ENCODE measurements around the gene KIF21A.

Gene KIF21A

GRCh38 chr12:39277416-39277815 lies 165.5 kb downstream of the KIF21A start:
- TF ChIP-seq, protein P1, sequence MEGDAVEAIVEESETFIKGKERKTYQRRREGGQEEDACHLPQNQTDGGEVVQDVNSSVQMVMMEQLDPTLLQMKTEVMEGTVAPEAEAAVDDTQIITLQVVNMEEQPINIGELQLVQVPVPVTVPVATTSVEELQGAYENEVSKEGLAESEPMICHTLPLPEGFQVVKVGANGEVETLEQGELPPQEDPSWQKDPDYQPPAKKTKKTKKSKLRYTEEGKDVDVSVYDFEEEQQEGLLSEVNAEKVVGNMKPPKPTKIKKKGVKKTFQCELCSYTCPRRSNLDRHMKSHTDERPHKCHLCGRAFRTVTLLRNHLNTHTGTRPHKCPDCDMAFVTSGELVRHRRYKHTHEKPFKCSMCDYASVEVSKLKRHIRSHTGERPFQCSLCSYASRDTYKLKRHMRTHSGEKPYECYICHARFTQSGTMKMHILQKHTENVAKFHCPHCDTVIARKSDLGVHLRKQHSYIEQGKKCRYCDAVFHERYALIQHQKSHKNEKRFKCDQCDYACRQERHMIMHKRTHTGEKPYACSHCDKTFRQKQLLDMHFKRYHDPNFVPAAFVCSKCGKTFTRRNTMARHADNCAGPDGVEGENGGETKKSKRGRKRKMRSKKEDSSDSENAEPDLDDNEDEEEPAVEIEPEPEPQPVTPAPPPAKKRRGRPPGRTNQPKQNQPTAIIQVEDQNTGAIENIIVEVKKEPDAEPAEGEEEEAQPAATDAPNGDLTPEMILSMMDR (IDR thresholded peaks at IDR 0.05; ENCODE audit: insufficient read depth, low read length, missing control alignments) = no peak
- POLR2A ChIA-PET = no interaction called here

GRCh38 chr12:39275846-39276245 lies 167.1 kb downstream of the KIF21A start:
- CTCF ChIA-PET = interaction anchor here (1.9 kb wide), 1 partner anchor 948 kb away, joined by 8 read pairs; no protein-coding TSS in a partner anchor
- DNase-seq (ENCODE audit: low read depth, low spot score) = no peak
- H3K4me3 ChIP-seq (ENCODE audit: low read depth, low read length) = no peak overlapping the region
- POLR2A ChIA-PET = no interaction called here
- TF ChIP-seq, protein P1 (IDR thresholded peaks at IDR 0.05; ENCODE audit: insufficient read depth, low read length, missing control alignments) = no peak

More at GRCh38 chr12:39277416-39277815, 165.5 kb downstream of the KIF21A start:
- CTCF ChIA-PET = interaction anchor here (1.9 kb wide), 1 partner anchor 949 kb away, joined by 8 read pairs; no protein-coding TSS in a partner anchor
- DNase-seq (ENCODE audit: low read depth, low spot score) = no peak
- H3K4me3 ChIP-seq (ENCODE audit: low read depth, low read length) = no peak overlapping the region

DNA sequence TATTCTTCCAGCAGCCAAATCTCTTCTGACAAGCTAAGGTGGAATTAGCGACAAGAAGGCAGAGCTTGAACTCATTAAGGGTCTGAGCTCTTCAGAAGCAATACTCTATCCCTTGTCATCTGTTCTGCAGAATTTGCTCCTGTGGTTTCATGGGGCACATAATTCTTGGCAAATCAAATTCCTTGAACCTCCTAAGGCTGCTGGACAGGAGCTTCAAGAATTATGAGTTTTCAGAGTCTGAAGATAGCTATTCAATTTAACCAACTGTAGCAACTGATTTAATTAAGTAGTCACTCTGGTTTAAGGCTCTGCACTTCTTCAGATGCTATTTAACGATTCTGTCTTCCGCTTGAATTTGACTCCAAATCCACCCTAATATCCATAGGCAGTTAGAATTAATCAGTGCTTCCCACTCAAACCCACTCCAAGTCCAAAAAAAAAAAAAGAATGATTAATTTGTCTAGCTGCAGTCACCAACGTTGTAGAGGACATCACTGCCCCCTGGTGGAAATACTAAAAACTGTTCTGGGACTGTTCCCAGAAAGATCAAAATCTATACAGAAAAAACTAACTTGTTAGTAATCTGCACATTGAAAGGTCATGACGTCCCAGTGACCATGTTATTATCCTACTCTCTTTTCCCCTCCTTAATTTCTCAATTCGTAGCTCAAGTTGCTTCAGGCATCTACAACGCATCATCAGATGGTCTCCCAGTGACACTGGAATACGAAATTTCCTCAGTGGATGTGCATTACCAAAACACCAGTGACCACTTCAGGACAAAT lies 169.9 kb downstream of the KIF21A start:
- POLR2A ChIA-PET = no interaction called here
- DNase-seq (ENCODE audit: low read depth, low spot score) = no peak
- TF ChIP-seq, protein P1 (IDR thresholded peaks at IDR 0.05; ENCODE audit: insufficient read depth, low read length, missing control alignments) = peak; percentile 7
- H3K4me3 ChIP-seq (ENCODE audit: low read depth, low read length) = no peak overlapping the region
- CTCF ChIA-PET = interaction anchor here (0.6 to 4.6 kb wide), 15 partner anchors 9 to 1136 kb away, joined by 3 to 45 read pairs (median 3); no protein-coding TSS in a partner anchor

DNA sequence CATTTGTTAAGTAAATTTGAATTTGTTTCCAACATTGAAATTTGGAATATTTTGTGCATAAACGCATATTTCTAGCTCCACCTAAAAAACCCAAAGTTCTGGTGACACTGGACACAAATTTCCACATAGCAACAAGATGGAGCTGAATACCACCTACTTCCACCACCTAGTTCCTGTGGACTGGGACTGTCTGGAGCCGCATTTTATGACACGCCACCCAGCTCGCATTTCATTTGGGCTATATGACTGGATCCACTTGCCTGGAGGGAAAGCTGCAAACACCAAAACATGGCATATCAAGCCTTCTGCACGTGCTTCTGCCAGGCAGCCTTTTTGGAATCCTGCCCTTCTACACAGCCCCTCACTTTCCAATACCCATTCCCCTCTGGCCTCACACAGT lies 173.4 kb downstream of the KIF21A start:
- TF ChIP-seq, protein P1 (IDR thresholded peaks at IDR 0.05; ENCODE audit: insufficient read depth, low read length, missing control alignments) = no peak
- no peak overlapping the region for H3K4me3 ChIP-seq (ENCODE audit: low read depth, low read length)
- POLR2A ChIA-PET = no interaction called here
- DNase-seq (ENCODE audit: low read depth, low spot score) = no peak
- CTCF ChIA-PET = interaction anchor here (1.7 to 1.8 kb wide), 2 partner anchors 10 to 942 kb away, joined by 3 to 9 read pairs; no protein-coding TSS in a partner anchor

GRCh38 chr12:39267886-39268285 lies 175.0 kb downstream of the KIF21A start:
- no peak overlapping the region for H3K4me3 ChIP-seq (ENCODE audit: low read depth, low read length)
- POLR2A ChIA-PET = no interaction called here
- TF ChIP-seq, protein P1 (IDR thresholded peaks at IDR 0.05; ENCODE audit: insufficient read depth, low read length, missing control alignments) = no peak
- CTCF ChIA-PET = no interaction called here
- no peak for DNase-seq (ENCODE audit: low read depth, low spot score)

DNA sequence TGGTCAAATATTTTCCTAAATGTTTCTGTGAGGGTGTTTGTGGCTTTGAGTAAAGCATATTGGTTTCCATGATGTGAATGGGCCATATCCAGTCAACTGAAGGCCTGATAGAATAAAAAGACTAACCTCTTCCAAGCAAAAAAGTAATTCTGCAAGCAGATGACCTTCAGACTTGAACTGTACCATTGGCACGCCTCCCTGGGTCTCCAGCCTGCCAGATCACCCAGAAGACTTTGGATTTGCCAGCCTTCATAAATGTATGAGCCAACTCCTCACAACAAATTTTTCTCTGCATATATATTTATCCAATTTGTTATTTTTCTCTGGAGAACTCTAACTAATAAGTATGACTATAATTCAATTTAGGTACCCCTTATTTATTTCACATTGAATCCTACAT lies 190.3 kb downstream of the KIF21A start:
- no peak overlapping the region for H3K4me3 ChIP-seq (ENCODE audit: low read depth, low read length)
- DNase-seq (ENCODE audit: low read depth, low spot score) = no peak
- TF ChIP-seq, protein P1 (IDR thresholded peaks at IDR 0.05; ENCODE audit: insufficient read depth, low read length, missing control alignments) = no peak
- CTCF ChIA-PET = no interaction called here
- POLR2A ChIA-PET = no interaction called here

Data from AG04449 (cell line).